Fibroblast of skin of back (primary cell): ENCODE data around the gene ATXN7L1.
"Not testable (repeated sequence)": the region's sequence is repeated elsewhere in the genome, so short reads cannot be mapped to it uniquely, and the experiment has no call there.

Source experiments
- DNase-seq: peaks from one replicate; pipeline ENCODE4 v3.0.0-alpha.2; 2013

The ATXN7L1 gene

DNA sequence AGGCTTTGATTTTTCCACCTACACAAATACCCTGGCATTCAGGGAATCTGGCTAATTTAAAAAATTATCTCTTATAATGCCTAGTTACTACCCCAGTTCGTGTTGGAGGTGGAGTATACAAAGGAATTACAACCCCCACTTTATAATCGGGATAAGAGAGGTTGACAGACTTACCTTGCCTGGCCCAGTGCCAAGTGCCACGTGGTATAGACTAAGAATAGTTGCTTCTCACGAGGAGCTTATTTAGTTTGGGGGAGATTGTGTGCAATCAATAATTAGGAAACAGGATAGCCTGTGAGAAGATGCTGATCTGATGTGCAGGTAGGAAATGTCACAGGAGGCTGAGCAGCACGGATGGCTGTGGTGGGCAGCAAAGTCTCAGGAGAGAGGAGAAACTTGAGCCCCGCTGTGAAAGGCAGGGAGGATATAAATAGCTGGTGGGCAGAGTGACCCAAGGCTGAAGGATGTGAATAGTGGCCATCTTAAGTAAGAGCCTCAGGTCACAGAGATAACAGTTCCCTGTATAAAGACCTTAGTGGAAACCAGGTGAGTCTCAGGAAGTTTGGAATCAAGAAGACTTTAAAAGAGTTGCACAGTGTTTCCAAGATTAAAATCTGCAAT is 11.3 kb upstream of the ATXN7L1 start:
- DNase-seq: no peak

- no peak for DNase-seq
Observed at GRCh38 chr7:105886776-105887175, 10.4 kb upstream of the ATXN7L1 start.

DNA sequence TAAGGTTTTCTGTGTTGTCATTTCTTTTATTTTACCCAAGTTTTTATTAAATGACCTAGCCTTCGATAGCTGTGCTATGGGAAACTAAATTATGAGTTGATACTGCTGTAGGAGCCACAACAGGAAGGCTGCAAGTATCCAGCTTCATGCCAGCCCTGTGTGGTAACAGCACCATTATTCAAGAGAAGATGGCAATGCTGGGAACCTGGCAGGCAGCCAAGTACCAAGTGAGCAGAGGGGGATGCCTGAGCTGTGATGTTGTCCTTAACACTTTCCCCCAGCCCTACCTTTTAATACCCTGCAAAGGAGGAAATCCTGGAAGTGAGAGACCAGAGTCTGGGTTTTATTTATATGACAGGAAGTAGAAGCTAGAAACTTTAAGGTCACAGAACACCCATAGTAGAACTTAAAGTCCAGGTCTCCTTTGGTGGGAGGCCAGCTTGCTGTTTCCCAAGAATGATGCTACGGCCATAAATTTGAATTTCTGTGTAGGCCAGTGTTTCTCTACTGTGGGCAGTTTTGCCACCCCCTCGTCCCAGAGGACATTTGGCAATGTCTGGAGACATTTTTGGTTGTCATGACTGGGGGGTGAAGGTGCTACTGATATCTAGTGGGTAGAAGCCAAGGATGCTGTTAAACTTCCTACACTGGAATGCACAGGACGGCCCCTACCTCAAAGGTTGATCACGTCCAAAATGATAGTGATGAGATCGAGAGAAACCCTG is 9.2 kb upstream of the ATXN7L1 start:
- no peak for DNase-seq

DNA sequence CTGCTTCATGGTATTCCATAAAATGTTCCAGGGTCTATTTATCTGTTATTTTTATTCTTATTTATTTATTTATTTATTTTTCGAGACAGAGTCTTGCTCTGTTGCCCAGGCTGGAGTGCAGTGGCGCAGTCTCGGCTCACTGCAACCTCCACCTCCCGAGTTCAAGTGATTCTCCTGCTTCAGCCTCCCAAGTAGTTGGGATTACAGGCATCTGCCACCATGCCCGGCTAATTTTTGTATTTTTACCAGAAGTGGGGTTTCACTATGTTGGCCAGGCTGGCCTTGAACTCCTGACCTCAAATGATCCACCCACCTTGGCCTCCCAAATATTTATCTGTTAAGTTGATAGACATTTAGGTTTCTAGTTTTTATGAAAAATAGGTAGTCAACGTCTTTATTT is 6.8 kb upstream of the ATXN7L1 start:
- not testable (repeated sequence) for DNase-seq

DNA sequence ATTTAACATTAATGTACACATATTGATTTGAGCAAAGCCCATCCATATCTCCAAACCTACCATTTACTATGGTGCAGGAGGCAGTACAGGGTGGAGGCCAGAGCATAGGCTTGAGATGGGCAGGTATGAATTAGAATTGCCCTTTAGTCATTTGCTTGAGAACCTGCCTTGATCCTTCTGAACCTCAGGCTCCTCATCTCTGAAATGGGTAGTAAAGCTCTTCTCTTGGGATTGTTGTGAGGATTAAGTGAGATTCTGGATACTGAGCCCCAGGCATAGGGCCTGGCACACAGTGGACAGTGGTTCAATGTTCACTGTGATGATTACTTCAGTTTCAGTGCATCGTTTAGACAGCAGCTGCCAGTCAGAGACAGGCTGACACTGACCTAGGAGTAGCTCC is 5.0 kb upstream of the ATXN7L1 start:
- DNase-seq: no peak

DNA sequence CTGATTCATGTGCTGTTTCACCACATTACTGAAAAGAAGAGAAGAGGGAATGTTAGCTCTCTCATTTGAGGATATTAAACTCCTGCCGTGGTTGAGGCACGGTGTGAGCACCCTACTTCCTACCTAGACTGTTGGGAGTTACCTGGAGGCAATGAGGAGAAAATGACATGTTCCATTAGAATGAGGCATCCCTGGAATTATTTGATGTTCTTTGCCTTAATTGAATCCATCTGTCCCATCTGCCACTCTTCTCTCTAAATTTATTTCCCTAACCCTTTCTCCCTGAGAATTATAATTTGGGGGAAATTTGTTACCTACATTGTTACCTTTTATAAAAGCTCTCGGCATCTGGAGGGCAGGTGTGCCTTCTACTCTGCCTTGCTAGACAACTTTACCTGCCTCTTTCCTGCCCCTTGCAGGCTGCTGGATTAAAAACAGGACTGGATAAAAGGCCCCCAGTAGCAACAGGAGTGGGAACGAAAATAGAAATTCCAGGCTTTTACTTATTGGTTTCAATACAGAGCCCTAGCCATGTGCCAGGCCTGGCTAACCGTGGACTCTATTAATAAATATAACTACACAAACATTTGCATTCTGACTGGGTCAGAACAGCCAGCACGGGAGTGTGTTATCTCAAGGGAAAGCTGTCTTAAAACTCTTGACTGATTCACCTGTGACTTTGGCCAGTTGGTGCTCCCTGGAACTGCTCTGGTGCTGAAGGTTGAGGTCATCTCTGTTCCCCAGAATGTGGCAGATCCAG is 4.4 kb upstream of the ATXN7L1 start:
- no peak for DNase-seq

- no peak for DNase-seq
Observed at GRCh38 chr7:105879782-105880181, 3.4 kb upstream of the ATXN7L1 start.

DNA sequence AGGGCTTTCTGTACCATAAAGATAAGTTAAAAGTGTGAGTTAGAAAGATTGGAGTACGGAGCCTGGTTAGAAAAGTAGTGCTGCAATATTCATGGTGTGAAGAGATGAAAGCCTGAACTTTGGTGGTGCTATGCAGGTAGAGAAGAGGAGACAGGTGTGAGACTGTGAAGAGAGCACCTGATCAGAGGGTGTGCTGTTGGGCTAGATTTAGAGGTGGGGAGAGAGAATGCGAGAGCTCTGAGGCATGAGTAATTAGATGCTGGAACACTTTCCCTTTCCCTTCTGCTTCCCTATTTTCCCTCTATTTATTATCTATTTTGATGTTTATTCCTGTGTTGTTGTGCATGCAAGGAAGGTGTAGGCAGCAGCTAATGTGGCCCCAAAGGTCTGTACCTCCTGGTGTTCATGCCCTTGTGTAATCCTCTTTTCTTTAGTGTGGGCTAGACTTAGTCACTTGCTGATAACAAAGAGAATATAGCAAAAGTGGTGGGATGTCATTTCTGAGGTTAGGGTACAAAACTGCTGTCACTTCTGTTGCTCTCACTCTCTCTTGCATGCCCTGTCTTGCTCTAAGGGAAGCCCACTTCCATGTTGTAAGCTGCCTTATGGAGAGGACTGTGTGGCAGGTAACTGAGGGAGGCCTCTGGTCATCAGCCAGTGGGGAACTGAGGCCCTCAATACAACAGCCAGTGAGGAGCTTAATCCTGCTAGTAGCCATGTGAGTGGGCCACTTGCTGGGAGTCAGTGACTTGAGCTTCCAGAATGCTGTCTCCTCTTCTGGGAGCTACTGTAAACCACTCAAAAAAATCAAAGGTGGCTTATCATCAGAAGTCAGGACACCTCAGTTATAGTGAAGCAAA is 2.6 kb upstream of the ATXN7L1 start:
- DNase-seq: no peak

- DNase-seq: no peak
Observed at GRCh38 chr7:105877736-105878135, 1.3 kb upstream of the ATXN7L1 start.

DNA sequence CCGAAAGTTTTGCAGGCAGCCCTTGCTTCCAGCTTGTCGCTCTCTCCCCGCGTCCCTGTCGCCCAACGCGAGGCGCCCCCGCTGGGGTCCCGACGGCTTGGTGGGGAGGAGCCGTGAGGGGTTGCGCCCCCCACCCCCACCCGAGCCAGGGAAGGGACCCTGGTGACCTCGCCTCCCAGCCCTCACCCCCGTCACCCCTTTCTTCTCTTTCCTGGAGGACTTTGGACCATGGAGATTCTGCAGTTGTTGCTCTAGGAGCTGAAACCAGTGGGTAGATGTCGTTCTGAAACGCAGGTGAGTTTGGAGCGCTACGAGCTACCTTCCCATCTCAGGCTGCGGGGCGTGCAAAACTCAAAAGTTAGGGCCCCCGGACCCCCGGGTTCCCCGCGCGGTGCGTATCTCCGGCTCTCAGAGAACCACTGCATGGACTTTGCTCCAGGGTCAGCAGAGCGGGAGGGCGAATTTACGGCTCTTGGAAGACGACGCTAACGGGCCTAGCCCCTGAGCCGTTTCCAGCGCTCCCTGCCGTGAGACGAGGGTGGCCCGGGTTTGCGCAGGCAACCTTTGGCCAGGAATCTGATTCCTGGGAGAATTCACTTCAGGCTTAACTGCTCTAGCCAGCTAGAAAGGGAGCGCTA is 684 bp upstream of the ATXN7L1 start:
- peak; percentile 35 for DNase-seq

- DNase-seq: no peak
Observed at GRCh38 chr7:105875505-105875904, 894 bp downstream of the ATXN7L1 start.

- DNase-seq: no peak
Observed at GRCh38 chr7:105874055-105874454, 2.3 kb downstream of the ATXN7L1 start.

DNA sequence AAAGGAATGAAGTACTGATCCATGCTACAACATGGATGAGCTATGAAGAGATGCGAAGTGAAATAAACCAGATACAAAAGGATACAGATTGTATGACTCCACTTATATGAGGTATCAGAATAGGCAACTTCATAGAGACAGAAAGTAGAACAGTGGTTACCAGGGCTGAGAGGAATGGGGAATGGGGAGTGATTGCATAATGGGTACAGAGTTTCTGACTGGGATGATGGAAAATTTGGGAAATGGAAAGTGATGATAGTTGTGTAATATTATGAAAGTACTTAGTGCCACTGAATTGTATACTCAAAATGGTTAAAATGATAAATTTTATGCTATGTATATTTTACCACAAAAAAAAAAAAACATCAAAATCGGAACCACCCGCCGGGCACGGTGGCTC is 3.9 kb downstream of the ATXN7L1 start:
- DNase-seq: no peak

- DNase-seq: no peak
Observed at GRCh38 chr7:105871142-105871541, 5.3 kb downstream of the ATXN7L1 start.

DNA sequence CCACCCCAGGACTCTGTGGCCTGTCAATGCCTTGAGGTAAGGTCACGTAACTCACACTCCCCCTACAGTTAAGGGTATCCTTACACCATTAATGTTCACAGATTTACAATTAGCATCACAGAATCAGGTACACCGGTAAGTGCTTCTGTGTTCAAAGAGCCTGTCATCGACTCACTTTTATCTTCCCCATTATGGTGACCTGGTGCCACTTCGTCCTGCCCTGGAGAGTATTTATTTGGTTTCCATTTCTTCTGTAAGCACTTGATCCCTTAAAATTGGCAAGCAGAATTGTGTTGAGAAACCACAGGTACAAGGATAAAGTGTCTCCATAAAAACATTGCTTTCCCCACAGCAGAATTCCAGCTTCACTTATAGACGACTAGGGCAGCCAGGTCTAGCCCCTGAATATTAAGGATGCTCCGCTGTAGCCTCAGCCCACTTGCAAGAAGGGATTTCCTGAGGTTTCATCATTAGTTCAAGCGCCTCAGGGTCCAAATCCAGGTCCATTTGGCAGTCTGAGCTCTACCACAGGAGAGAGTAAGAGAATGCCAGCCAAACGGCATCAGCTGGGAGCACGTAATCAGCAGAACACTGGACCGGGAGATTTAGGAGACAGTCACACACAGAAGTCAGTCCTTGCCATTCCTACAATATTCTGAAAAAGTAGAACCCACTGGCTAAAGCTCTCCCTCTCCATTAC is 10.1 kb downstream of the ATXN7L1 start:
- DNase-seq: no peak

DNA sequence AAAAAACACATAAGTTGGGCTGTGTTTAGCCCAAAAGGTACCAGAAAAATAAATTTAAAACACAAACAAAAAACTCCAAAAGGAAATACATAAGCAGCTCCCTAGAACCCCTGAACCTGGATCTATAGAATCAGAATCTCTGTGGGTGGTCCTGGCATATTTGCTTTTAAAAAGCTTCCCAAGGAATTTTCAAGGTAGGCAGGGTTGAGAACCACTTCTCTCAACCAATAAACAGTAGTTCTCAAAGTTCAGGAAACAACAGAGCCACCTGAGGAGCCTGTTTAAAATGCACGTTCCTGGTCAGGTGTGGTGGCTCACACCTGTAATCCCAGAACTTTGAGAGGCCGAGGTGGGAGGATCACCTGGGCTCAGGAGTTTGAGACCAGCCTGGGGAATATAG is 12.5 kb downstream of the ATXN7L1 start:
- DNase-seq: no peak

DNA sequence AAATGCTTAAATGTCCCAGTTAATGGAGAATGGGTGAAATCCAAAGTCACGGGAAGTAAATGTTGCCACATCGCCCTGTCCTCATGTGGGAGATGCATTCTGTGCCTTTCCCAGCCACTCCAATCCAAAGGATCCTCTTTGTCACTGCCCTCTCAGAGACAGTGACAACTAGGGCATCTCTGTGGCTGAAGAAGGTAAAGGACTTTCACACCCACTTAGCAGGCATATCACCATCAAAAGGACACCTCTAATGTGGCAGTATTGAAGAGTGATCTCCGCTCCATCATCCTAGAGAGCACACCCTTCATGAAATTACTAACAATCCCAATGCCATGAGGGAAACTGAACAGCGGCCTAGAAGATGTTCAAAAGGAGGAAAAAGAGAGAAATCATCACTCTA is 13.6 kb downstream of the ATXN7L1 start:
- no peak for DNase-seq

- DNase-seq: no peak
Observed at GRCh38 chr7:105862276-105862675, 14.1 kb downstream of the ATXN7L1 start.

DNA sequence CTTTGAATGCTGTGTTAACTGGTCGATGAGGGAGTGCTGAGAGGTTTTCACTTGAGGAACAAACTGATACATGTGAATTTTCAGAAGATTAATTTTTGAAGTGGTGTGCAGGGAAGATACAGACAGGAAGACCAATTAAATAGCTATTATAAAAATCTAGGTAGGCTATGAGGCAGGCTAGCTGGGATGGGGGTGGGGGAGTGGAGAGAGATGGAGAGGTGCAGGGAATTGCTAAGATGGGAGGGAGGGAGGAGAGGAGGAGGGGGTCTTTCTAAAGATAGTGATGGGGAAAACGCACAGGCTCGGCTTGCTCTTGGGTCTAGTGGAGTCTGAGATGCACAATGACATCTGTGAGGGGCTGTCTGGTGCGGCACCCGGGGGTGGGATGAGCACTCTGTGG is 15.2 kb downstream of the ATXN7L1 start:
- no peak for DNase-seq

DNA sequence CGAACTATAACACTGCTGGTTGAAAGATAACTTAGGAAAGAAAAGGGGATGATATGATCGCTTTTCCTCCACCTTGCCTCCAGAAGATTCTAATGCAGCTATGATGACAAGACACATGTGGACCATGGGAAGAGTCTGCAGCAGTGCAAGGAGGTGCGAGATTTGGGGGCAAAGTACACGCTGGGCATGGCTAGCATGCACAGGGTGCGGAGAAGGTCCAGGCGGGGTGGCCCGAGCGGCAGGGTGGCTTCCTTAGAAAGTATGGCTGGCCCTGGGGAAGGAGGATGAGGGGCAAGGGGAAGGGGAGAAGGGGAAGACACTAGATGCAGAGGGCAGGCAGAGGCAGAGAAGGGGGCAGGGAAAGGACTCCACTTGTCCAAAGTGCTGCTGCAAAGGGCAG is 15.6 kb downstream of the ATXN7L1 start:
- no peak for DNase-seq
